Measurements from ENCODE around the gene ZNF20. TPM values are rescaled to one million over a fixed set of nuclear protein-coding genes. Genes with fewer than 3 reads are reported as not detected.
"Not testable (repeated sequence)": the region's sequence is repeated elsewhere in the genome, so short reads cannot be mapped to it uniquely, and the experiment has no call there.

The ZNF20 gene
- total RNA-seq, 1 donor from 2014 or later, result 2.6 TPM

DNA sequence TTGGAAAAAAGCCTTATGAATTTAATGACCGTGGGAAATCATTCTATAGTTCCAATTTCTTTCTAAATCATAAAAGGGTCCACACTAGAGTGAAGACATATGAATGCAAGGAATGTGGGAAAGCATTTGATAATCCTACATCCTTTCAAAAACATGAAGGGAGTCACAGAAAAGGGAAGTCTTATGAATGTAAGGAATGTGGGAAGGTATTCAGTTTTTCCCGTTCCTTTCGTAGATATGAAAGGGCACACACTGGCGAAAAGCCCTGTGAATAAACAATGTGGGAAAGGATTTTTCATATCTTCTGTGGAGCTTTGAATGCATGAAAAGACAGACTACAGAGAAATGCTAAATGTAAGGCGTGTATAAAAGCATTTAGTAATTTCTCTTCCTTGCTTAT is 27.0 kb downstream of the ZNF20 start:
- DNase-seq (ENCODE audit: extremely low read depth, low read depth, low spot score), result no peak

- DNase-seq (ENCODE audit: extremely low read depth, low read depth, low spot score), result no peak
Measured at GRCh38 chr19:12112701-12113100, 27.4 kb downstream of the ZNF20 start.

DNA sequence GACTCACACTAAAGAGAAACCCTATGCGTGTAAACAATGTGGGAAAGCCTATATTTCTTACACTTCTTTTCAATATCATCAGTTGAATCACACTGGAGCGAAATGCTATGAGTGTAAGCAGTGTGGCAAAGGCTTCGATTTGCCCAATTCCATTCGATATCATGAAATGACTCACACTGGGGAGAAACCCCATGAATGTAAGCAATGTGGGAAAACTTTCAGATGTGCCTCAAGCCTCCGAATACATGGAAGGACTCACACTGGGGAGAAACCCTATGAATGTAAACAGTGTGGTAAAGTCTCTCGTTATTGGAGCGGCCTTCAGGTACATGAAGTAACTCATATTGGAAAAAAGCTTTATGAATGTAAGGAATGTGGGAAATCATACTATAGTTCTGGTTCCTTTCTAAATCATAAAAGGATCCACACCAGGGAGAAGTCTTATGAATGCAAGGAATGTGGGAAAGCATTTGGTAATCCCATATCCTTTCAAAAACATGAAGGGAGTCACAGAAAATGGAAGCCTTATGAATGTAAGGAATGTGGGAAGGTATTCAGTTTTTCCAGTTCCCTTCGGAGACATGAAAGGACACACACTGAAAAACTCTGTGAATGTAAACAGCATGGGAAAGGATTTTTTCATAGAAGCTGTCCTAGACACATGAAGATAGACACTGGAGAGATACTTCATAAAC is 28.1 kb downstream of the ZNF20 start:
- no peak for DNase-seq (ENCODE audit: extremely low read depth, low read depth, low spot score)

DNA sequence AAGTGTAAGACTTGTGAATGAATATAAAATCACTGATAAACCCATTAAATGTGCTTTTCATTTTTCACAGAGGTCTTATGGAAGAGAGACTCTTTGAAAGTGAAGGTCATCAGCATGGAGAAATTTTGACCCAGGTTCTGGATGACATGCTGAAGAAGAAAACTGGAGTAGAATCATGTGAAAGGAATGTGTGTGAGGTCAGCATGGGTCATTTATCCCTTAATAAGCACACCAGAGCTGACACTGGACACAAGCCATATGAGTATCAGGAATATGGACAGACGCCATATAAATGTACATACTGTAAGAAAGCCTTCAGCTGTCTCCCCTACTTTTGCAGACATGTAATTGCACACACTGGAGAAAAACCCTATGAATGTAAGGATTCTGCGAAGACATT is 29.0 kb downstream of the ZNF20 start:
- no peak for DNase-seq (ENCODE audit: extremely low read depth, low read depth, low spot score)

- not testable (repeated sequence) for DNase-seq (ENCODE audit: extremely low read depth, low read depth, low spot score)
Measured at GRCh38 chr19:12103909-12104308, 36.2 kb downstream of the ZNF20 start.

DNA sequence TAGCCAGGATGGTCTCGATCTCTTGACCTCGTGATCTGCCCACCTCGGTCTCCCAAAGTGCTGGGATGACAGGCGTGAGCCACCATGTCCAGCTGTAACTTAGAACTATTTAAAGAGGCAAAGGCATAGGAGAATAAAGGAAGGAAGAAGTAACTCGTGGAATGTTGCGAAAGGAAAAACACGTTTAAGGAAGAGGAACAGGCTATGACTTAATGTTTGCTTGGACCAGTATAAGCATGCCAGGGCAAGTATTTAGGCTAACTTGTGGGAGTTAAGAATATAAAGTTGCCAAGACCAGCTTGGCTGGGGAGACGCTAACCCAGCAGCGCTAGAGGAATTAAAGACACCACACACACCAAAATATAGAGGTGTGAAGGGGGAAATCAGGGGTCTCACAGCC is 42.1 kb downstream of the ZNF20 start:
- no peak for DNase-seq (ENCODE audit: extremely low read depth, low read depth, low spot score)

DNA sequence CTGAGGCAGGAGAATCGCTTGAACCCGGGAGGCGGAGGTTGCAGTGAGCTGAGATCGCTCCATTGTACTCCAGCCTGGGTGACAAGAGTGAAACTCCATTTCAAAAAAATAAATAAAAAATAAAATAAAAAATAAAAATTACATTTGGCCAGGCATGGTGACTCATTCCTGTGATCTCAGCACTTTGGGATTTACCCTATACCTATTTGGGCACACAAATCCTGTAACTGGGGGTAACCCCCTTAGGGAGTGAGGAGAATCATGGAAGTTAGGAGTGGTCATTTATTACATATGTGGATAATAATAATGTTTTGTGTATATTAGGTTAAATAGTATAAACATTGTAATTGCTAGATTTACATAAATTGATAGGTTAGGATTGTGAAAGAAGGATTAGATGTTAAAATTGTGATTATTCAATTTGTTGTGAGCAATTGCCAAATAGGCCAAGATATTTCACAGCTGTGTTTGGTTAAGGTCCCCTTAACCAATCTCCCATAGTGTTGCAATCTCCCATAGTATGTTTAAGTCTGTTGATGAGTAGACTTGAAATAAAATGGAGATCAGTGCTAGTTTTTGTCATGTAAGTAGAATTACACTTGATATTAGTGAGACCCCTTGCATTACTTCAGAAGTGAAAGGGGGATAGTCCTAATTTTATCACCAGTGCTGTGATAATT is 44.9 kb downstream of the ZNF20 start:
- DNase-seq (ENCODE audit: extremely low read depth, low read depth, low spot score), result no peak

DNA sequence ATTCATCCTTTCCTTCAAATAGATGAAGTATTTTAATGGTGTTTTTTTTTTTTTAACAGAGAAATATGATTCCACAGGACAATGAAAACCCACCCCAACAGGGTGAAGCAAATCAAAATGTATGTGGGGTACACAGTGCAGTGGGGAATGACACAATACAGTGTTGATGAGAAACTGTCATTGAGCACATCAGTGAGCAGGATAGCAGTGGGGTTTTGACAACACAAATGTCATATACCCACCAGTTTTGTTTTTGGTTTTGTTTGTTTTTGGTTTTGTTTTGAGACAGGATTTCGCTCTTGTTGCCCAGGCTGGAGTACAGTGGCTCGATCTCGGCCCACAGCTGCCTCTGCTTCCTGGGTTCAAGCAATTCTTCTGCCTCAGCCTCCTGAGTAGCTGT is 46.4 kb downstream of the ZNF20 start:
- DNase-seq (ENCODE audit: extremely low read depth, low read depth, low spot score), result no peak

DNA sequence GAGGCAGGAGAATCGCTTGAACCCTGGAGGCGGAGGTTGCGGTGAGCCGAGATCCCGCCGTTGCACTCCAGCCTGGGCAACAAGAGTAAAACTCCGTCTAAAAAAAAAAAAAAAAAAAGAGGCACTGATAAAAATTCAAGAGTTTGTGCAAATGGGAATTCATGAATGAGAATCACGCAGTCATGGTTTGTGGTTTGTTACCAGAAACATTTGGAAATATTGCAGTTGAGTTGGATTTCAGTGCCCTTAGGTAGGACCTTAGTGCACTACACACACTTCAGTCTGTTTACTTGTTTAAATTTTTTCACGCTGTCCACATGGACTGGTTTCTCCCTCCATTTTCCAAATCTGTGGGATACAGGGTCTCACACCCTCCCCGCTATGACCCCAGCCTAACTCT is 47.2 kb downstream of the ZNF20 start:
- DNase-seq (ENCODE audit: extremely low read depth, low read depth, low spot score), result no peak

- DNase-seq (ENCODE audit: extremely low read depth, low read depth, low spot score), result peak; percentile 56
Measured at GRCh38 chr19:12092065-12092867, 47.9 kb downstream of the ZNF20 start.

- DNase-seq (ENCODE audit: extremely low read depth, low read depth, low spot score), result peak; percentile 34
Measured at GRCh38 chr19:12090807-12091206, 49.3 kb downstream of the ZNF20 start.

DNA sequence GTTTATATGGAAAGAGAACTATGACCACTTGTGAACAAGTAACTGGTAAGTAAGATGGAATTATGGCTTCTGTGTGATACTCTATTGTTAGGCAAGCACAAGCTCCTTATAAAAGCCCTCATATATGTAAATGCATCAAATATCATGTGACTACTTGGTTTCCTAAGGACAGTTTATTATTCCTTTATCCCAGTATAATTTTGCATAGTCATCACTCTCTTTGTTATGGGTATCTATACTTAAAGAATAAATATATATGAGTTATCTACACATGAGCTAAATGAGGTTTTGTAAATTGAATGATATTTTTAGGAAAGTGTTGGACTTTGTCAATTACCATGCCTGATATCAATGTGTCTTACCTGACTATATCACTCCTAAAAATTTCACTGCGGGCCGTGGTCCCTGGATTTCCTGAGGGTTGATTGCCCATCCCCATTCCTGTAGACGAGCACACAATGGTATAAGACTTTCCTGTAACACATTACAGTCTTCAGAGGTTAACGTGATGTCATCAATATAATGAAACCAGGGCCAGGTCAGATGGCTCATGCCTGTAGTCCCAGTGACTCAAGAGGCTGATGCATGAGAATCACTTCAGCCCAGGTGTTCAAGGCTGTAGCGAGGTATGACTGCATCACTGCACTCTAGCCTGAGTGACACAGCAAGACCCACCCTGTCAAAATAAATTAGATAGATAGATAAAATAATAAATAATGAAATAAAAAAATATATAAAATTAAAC is 54.9 kb downstream of the ZNF20 start:
- no peak for DNase-seq (ENCODE audit: extremely low read depth, low read depth, low spot score)

GRCh38 chr19:12083336-12083735 is 56.8 kb downstream of the ZNF20 start:
- DNase-seq (ENCODE audit: extremely low read depth, low read depth, low spot score), result not testable (repeated sequence)

Other genes with a start within 250 kb of the ZNF20 start
- gene ZNF700, start 215.2 kb downstream of the ZNF20 start, total RNA-seq, result 4.6 and 7.9 TPM in 2 replicates
- gene ZNF763, start 175.3 kb downstream of the ZNF20 start, total RNA-seq, result 2.3 and 6.7 TPM in 2 replicates
- gene ZNF433, start 104.7 kb downstream of the ZNF20 start, total RNA-seq, result 2.4 and 5.5 TPM in 2 replicates
- 0.64 TPM in 1 of 2 replicates, not detected in the other for gene ZNF878, start 87.4 kb downstream of the ZNF20 start, total RNA-seq
- 2.2 and 2.3 TPM in 2 replicates for gene ZNF844, start 75.6 kb downstream of the ZNF20 start, total RNA-seq
- 8.5 and 12.3 TPM in 2 replicates for gene ZNF625, start 16.4 kb upstream of the ZNF20 start, total RNA-seq
- 3.9 and 4.6 TPM in 2 replicates for gene ZNF136, start 22.7 kb upstream of the ZNF20 start, total RNA-seq
- gene ZNF44, start 154.5 kb upstream of the ZNF20 start, total RNA-seq, result 5.3 and 5.5 TPM in 2 replicates
- 0.93 and 1.3 TPM in 2 replicates for gene ZNF563, start 193.3 kb upstream of the ZNF20 start, total RNA-seq
- 0.48 and 1.1 TPM in 2 replicates for gene ZNF442, start 225.3 kb upstream of the ZNF20 start, total RNA-seq

All from glomerular endothelial cell (primary cell).